HEK293T (cell line): Measurements from ENCODE around the gene GRB7.

Experiments
- CTCF ChIA-PET: fragments of 350-600 bp; formaldehyde crosslinking; extraction: SDS; loops from one replicate; lab custom pipeline; 2021; ENCODE audit warnings: antibody characterized with exemption, inconsistent platforms; lab: Yijun Ruan, JAX
- POLR2A ChIA-PET: fragments of 350-600 bp; formaldehyde crosslinking; extraction: SDS; loops from one replicate; lab custom pipeline; 2020; ENCODE audit warnings: antibody characterized with exemption, inconsistent platforms; lab: Yijun Ruan, JAX
- DNase-seq: peaks from one replicate; pipeline ENCODE4 v3.0.0; 2012; ENCODE audit warnings: mixed read lengths; ENCODE audit errors: extremely low spot score
- ARNT ChIP-seq: fragments of 450-650 bp; IDR thresholded peaks from 2 replicates; pipeline ENCODE4 v1.6.1; 2017; ENCODE audit warnings: mild to moderate bottlenecking
- BHLHE40 ChIP-seq: fragments of 450-650 bp; IDR thresholded peaks from 2 replicates; pipeline ENCODE4 v1.6.1; 2016; ENCODE audit warnings: mild to moderate bottlenecking, moderate library complexity, borderline replicate concordance
- CTBP1 ChIP-seq: fragments of 450-650 bp; IDR thresholded peaks from 2 replicates; pipeline ENCODE4 v1.6.1; 2016; ENCODE audit warnings: borderline replicate concordance
- ELF4 ChIP-seq: fragments of 450-650 bp; IDR thresholded peaks from 2 replicates; pipeline ENCODE4 v1.6.1; 2017; ENCODE audit warnings: antibody characterized with exemption
- FOXA1 ChIP-seq: fragments of 450-650 bp; IDR thresholded peaks from 2 replicates; pipeline ENCODE4 v1.6.1; 2016; ENCODE audit warnings: mild to moderate bottlenecking
- FOXK2 ChIP-seq: fragments of 450-650 bp; IDR thresholded peaks from 2 replicates; pipeline ENCODE4 v1.6.1; 2016; ENCODE audit warnings: mild to moderate bottlenecking
- FOXM1 ChIP-seq: fragments of 450-650 bp; IDR thresholded peaks from 2 replicates; pipeline ENCODE4 v1.6.1; 2017; ENCODE audit warnings: mild to moderate bottlenecking, borderline replicate concordance
- HDGF ChIP-seq: fragments of 450-650 bp; IDR thresholded peaks from 2 replicates; pipeline ENCODE4 v1.6.1; 2017; ENCODE audit warnings: antibody characterized with exemption, borderline replicate concordance
- L3MBTL2 ChIP-seq: fragments of 450-650 bp; conservative IDR thresholded peaks from 2 replicates; pipeline ENCODE4 v1.6.1; 2016; ENCODE audit warnings: mild to moderate bottlenecking
- LEF1 ChIP-seq: fragments of 450-650 bp; IDR thresholded peaks from 2 replicates; pipeline ENCODE4 v1.6.1; 2017; ENCODE audit warnings: mild to moderate bottlenecking, borderline replicate concordance
- NFRKB ChIP-seq: fragments of 450-650 bp; IDR thresholded peaks from 2 replicates; pipeline ENCODE4 v1.6.1; 2016; ENCODE audit warnings: mild to moderate bottlenecking, moderate library complexity
- PKNOX1 ChIP-seq: fragments of 450-650 bp; IDR thresholded peaks from 2 replicates; pipeline ENCODE4 v1.6.1; 2016
- SP1 ChIP-seq: fragments of 450-650 bp; IDR thresholded peaks from 2 replicates; pipeline ENCODE4 v1.6.1; 2017
- SUZ12 ChIP-seq: fragments of 450-650 bp; IDR thresholded peaks from 2 replicates; pipeline ENCODE4 v1.6.1; 2016; ENCODE audit warnings: mild to moderate bottlenecking
- TARDBP ChIP-seq: fragments of 450-650 bp; IDR thresholded peaks from 2 replicates; pipeline ENCODE4 v1.6.1; 2016
- ZNF384 ChIP-seq: fragments of 450-650 bp; IDR thresholded peaks from 2 replicates; pipeline ENCODE4 v1.6.1; 2016

Gene GRB7

GRCh38 chr17:39742856-39743436 is 5.2 kb downstream of the GRB7 start:
- CTCF ChIA-PET: interaction anchor here (0.9 kb wide), 1 partner anchor 11 kb away, joined by 3 read pairs; no protein-coding TSS in a partner anchor
- no peak for TF ChIP-seq FOXM1
- TF ChIP-seq ARNT: no peak
- TF ChIP-seq SP1: no peak
- TF ChIP-seq BHLHE40: no peak
- TF ChIP-seq ZNF384: no peak
- TF ChIP-seq FOXA1: no peak
- TF ChIP-seq CTBP1: no peak
- no peak for TF ChIP-seq ELF4
- no peak for TF ChIP-seq LEF1
- TF ChIP-seq SUZ12: no peak
- TF ChIP-seq PKNOX1: no peak
- no peak for TF ChIP-seq L3MBTL2
- no peak for TF ChIP-seq HDGF
- no peak for TF ChIP-seq FOXK2
- TF ChIP-seq NFRKB: no peak
- no peak for TF ChIP-seq TARDBP
- POLR2A ChIA-PET: interaction anchor here (0.8 to 1.5 kb wide), 2 partner anchors 12 to 55 kb away, joined by 3 read pairs; partner anchors contain the start of gene PGAP3
- DNase-seq: no peak

- TF ChIP-seq LEF1 (no peak), NFRKB (no peak), CTBP1 (no peak), FOXK2 (no peak), HDGF (no peak), FOXM1 (no peak)
These were observed 6.5 kb downstream of the GRB7 start for GRCh38 chr17:39744075-39744835.

DNA sequence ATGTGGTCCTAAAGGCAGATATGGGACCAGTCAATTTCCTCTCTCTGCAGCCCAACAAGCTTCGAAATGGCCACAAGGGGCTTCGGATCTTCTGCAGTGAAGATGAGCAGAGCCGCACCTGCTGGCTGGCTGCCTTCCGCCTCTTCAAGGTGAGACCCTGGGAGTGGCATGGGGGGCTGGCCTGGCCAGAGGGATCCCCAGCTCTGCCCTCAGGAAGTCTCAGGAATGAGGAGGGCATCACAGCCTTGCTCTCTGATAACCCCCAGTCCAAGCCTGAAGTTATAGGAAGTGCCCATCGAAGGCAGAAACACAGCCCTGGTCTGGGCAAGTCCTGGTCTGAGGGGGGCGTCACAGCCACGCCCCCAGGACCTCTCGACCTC is 7.1 kb downstream of the GRB7 start:
- POLR2A ChIA-PET: interaction anchor here (1.1 to 1.5 kb wide), 3 partner anchors 8 to 57 kb away, joined by 3 to 4 read pairs (median 3); partner anchors contain the start of gene PGAP3
- CTCF ChIA-PET: no interaction called here
- no peak for DNase-seq
- no peak for TF ChIP-seq CTBP1
- no peak for TF ChIP-seq ZNF384
- TF ChIP-seq SP1: no peak
- no peak for TF ChIP-seq HDGF
- no peak for TF ChIP-seq PKNOX1
- no peak for TF ChIP-seq BHLHE40
- no peak for TF ChIP-seq FOXK2
- no peak for TF ChIP-seq ELF4
- TF ChIP-seq LEF1: no peak
- TF ChIP-seq ARNT: no peak
- no peak for TF ChIP-seq L3MBTL2
- TF ChIP-seq FOXM1: no peak
- TF ChIP-seq SUZ12: no peak
- no peak for TF ChIP-seq NFRKB

More at GRCh38 chr17:39744075-39744835, 6.5 kb downstream of the GRB7 start:
- ChIA-PET CTCF (no interaction called here), POLR2A (interaction anchor here (1.1 to 1.5 kb wide), 4 partner anchors 9 to 283 kb away, joined by 3 to 5 read pairs (median 4); partner anchors contain the start of genes CDK12 and PGAP3)
- DNase-seq: no peak

- TF ChIP-seq TARDBP (no peak), ARNT (no peak), FOXK2 (no peak), HDGF (no peak), ELF4 (no peak), NFRKB (no peak), SP1 (no peak), FOXM1 (no peak), ZNF384 (no peak), LEF1 (no peak), FOXA1 (no peak), L3MBTL2 (no peak), PKNOX1 (no peak), BHLHE40 (no peak), CTBP1 (no peak)
- CTCF ChIA-PET: no interaction called here
- DNase-seq: no peak
- POLR2A ChIA-PET: no interaction called here
These were observed 7.8 kb downstream of the GRB7 start for GRCh38 chr17:39745335-39746144.

GRCh38 chr17:39746145-39746461 is 8.4 kb downstream of the GRB7 start:
- ChIA-PET POLR2A (no interaction called here), CTCF (interaction anchor here (0.6 kb wide), 1 partner anchor 939 kb away, joined by 3 read pairs; no protein-coding TSS in a partner anchor)
- TF ChIP-seq CTBP1 (no peak), PKNOX1 (no peak), ARNT (no peak), FOXM1 (no peak), HDGF (no peak), SP1 (no peak), BHLHE40 (no peak), L3MBTL2 (no peak), ZNF384 (no peak), NFRKB (no peak), FOXK2 (no peak), TARDBP (no peak), SUZ12 (no peak), LEF1 (no peak), ELF4 (no peak), FOXA1 (no peak)
- DNase-seq: no peak
